ENCODE results near the gene AHCYL2.

DNA sequence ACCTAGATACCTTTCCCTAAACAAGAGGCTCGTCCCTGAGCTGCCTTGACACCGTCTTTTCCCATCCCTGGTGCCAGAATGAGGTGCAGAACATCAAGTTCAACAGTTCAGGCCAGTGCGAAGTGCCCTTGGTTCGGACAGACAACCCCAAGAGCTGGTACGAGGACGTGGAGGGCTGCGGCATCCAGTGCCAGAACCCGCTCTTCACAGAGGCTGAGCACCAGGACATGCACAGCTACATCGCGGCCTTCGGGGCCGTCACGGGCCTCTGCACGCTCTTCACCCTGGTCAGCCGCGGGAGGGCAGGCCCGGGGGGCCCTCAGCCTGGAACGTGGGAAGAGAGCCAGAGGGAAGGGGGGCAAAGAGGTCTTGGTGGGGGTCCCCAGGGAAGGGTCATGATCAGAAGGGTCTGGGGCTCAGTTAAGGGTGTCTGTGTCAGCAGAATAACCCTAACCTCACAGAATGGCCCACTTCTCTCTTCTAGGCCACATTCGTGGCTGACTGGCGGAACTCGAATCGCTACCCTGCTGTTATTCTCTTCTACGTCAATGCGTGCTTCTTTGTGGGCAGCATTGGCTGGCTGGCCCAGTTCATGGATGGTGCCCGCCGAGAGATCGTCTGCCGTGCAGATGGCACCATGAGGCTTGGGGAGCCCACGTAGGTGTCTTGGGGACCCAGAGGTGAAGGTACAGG lies 19.6 kb upstream of the AHCYL2 start:
- TF ChIP-seq, protein P1, sequence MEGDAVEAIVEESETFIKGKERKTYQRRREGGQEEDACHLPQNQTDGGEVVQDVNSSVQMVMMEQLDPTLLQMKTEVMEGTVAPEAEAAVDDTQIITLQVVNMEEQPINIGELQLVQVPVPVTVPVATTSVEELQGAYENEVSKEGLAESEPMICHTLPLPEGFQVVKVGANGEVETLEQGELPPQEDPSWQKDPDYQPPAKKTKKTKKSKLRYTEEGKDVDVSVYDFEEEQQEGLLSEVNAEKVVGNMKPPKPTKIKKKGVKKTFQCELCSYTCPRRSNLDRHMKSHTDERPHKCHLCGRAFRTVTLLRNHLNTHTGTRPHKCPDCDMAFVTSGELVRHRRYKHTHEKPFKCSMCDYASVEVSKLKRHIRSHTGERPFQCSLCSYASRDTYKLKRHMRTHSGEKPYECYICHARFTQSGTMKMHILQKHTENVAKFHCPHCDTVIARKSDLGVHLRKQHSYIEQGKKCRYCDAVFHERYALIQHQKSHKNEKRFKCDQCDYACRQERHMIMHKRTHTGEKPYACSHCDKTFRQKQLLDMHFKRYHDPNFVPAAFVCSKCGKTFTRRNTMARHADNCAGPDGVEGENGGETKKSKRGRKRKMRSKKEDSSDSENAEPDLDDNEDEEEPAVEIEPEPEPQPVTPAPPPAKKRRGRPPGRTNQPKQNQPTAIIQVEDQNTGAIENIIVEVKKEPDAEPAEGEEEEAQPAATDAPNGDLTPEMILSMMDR (IDR thresholded peaks at IDR 0.05): no peak
- no peak for TF ChIP-seq POLR2A (IDR thresholded peaks at IDR 0.05)
- no peak for TF ChIP-seq EP300 (IDR thresholded peaks at IDR 0.05)

Data from ovary (tissue), 3 donors.